Measurements from ENCODE around the gene BOLA1.

BOLA1 gene

GRCh38 chr1:149906570-149907075, 7.3 kb downstream of the BOLA1 start:
- H3K4me3 ChIP-seq (ENCODE audit: low read depth, low read length) = no peak overlapping the region
- no peak for TF ChIP-seq CTCF (IDR thresholded peaks at IDR 0.05; ENCODE audit: insufficient read depth, low read depth, low read length, missing control alignments)
- DNase-seq (ENCODE audit: low read depth) = no peak

GRCh38 chr1:149914545-149914944, 15.2 kb downstream of the BOLA1 start:
- H3K4me3 ChIP-seq (ENCODE audit: low read depth, low read length) = no peak overlapping the region
- no peak for TF ChIP-seq CTCF (IDR thresholded peaks at IDR 0.05; ENCODE audit: insufficient read depth, low read depth, low read length, missing control alignments)
- DNase-seq (ENCODE audit: low read depth) = no peak

GRCh38 chr1:149915429-149916192, 16.2 kb downstream of the BOLA1 start:
- DNase-seq (ENCODE audit: low read depth) = peak; percentile 29
- TF ChIP-seq CTCF (IDR thresholded peaks at IDR 0.05; ENCODE audit: insufficient read depth, low read depth, low read length, missing control alignments) = no peak
- no peak overlapping the region for H3K4me3 ChIP-seq (ENCODE audit: low read depth, low read length)

GRCh38 chr1:149916193-149916897, 17.0 kb downstream of the BOLA1 start:
- TF ChIP-seq CTCF (IDR thresholded peaks at IDR 0.05; ENCODE audit: insufficient read depth, low read depth, low read length, missing control alignments) = no peak
- H3K4me3 ChIP-seq (ENCODE audit: low read depth, low read length) = no peak overlapping the region; the same call in 1 of the 2 replicates
- DNase-seq (ENCODE audit: low read depth) = no peak

- DNase-seq (ENCODE audit: low read depth) = no peak
- no peak for TF ChIP-seq CTCF (IDR thresholded peaks at IDR 0.05; ENCODE audit: insufficient read depth, low read depth, low read length, missing control alignments)
- H3K4me3 ChIP-seq (ENCODE audit: low read depth, low read length) = peak overlapping the region; percentile 41; the same call in 1 of the 2 replicates
These were observed 17.5 kb downstream of the BOLA1 start for GRCh38 chr1:149916898-149917252.

GRCh38 chr1:149917571-149918144, 18.3 kb downstream of the BOLA1 start, which contains the start of gene SV2A:
SV2A (minus strand) TSS chr1:149917844; CDS start chr1:149913840, 4,004 bp downstream.
- no peak for DNase-seq (ENCODE audit: low read depth)
- H3K4me3 ChIP-seq (ENCODE audit: low read depth, low read length) = peak within 1 kb of the TSS; percentile 41
- no peak for TF ChIP-seq CTCF (IDR thresholded peaks at IDR 0.05; ENCODE audit: insufficient read depth, low read depth, low read length, missing control alignments)
